HG02970 (cell line): ENCODE measurements around the gene ABLIM1.

Experiments
- ATAC-seq: cut with Tn5 transposase; IDR thresholded peaks from one replicate; pipeline ENCODE4 v1.9.1; 2021; ENCODE audit warnings: mild to moderate bottlenecking, moderate library complexity, moderate number of reproducible peaks; ENCODE audit not compliant: unreplicated experiment, low FRiP score

ABLIM1 gene

DNA sequence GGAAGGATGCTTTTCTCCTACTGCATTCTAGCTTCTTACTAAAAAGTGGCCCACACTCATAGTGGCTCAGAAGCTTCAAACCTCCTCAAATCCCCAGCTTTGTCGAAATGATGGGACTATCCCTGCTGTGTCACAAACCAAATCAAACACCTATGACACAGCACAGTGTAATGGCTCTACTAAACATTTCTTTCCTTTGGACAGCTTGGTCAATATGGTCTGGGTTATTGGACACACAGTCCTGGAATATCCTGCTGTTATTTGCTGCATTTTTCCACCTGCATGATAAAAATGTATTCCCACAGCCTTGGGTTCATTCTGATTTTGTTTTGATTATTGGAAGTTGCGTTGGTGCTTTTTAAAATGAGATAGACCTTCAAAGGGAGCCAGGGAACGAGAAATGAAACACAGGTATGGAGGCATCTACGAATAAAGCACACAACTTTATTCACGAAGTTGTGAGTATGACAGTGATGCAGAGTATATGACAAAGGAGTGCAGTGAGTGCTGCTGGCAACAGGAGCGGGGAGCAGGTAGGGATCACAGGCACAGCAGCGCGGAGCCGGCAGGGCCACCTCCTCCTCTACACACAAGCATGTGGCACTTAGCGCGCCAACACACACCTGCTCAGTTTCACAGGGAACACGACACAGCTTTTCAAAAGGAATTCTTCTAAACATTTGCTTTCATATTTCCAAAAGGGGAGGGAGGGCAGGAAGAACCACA, 227.2 kb downstream of the ABLIM1 start:
- no peak for ATAC-seq

DNA sequence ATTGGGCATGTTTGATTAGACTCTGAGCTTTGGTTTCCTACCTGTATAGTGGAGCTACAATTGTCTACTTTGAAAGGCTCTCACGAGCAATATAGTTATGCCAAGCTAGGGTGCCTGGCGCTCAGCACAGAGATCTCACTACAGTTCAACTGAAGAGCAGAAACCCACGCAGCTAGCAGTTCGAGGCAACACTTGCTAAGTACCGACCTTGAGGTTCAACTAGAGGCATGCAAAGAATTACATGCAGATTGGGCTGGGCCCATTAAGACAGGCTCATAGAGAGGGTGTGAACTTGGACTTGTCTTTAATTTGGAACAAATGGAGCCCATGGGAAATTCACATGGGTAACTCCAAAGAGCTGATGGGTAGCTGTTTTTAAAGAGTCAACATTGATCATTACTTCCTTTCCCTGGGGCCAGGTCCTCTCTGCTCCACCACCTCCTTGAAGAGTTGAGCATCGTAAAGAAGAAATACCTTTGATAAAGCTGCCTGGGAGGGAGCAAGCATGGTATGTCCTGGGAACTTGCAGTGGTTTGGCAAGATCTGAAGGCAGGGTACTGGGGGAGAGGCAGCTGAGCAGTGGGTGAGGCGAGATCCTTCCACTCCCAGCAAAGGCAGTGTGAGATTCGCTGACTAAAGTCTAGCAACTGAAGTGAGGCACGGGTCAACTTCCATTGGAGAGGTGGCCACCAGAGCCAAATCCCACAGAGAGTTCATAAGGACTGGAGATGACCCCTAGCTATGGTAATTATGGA, 228.3 kb downstream of the ABLIM1 start:
- no peak for ATAC-seq

- no peak for ATAC-seq
Measured at GRCh38 chr10:114427124-114427852, 230.8 kb downstream of the ABLIM1 start.

DNA sequence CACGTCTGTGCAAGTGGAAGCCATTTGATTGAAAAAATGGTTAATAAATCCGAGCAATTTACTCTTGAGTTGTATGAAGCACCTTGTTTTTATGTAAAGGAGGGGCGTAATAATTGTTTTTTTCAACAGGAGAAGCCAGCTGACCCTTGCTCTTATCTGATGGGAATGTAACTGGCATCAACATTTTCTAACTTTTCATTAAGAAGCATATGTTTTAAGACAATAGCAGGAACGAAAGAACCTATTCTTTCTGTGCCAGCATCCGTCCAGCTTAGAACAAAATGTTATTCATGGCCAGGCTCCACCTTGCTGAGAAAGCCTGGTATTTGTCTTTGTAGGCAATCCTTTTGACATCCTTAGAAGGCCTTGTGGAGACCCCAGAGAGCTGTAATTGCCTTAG, 231.6 kb downstream of the ABLIM1 start:
- ATAC-seq, result no peak

- ATAC-seq, result no peak
Measured at GRCh38 chr10:114420811-114421485, 237.1 kb downstream of the ABLIM1 start.

- ATAC-seq, result no peak
Measured at GRCh38 chr10:114418109-114418508, 240.0 kb downstream of the ABLIM1 start.

DNA sequence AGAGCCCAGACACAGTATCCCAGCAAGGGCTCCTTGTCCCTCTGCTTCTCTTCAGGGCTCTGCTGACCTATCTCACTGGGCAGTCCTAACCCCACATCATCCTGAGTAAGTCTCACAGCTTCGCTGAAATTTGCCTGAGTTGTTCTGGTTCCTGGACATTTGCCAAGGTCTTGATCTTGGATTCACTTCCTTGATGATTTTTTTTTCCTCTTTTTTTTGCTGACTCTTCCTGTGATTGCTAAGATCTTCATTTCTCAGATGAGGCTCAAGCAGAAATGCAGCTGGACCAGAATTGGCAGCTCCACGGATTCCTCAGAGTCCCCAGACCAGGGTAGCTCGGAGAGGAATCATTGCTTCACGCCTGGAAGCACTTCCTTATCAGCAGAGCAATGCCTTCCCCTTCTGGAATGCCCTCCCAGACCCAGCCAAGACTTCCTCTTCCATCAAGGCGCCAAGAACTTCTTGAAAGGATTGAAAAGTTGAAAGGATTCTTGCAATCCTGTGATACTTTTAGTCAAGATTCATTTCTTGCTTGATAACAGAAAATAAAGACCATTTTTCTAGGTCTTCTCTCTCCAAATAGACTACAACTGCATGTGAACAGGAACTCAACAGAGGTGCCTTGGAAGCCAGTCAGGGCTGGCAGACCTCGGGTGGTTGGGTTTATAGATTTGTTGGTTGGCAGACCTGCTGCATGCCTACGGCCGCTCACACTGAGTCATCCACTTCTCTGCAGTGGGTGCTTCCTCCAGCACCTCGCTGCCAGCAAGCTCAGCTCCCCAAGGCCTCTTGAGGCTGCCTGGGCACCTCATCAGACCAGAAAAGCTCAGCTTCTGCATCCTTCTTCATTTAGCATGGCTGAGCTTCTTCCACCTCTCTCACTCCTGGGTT, 244.9 kb downstream of the ABLIM1 start:
- no peak for ATAC-seq

DNA sequence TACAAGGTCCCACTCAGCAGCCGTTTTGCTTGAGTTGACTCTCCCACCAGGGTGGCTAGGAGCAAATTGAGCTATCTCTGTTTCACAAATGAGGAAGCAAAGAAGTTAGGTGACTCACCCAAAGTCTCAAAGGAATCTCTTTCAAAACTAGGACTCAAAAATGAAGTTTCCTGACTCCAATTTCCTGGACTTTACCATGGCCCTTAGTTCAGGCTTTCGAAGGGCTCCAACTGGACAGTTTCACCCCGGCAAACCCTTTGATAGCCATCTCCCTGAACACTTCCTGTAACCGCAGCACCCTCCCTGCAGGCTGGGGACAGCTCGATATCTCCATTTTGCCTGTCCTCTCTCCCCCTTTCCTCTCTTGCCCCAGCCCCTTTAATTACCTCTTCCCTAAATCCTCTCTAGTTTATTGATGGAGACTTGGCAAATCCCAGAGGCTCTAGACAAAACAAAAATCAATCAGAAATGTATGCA, 249.1 kb downstream of the ABLIM1 start:
- ATAC-seq, result no peak

GRCh38 chr10:114408112-114408967, 249.7 kb downstream of the ABLIM1 start:
- no peak for ATAC-seq

DNA sequence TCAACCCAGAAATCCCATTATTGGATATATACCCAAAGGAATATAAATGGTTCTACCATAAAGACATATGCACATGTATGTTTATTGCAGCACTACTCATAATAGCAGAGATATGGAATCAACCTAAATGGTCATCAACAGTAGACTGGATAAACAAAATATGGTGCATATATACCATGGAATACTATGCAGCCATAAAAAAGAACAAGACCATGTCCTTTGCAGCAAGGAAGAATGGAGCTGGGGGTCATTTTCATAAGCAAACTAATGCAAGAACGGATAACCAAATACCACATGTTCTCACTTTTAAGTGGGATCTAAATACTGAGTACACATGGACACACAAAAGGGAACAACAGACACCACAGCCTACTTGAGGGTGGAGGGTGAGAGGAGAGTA, 251.6 kb downstream of the ABLIM1 start:
- ATAC-seq, result no peak

GRCh38 chr10:114405011-114405350, 253.1 kb downstream of the ABLIM1 start:
- no peak for ATAC-seq

- no peak for ATAC-seq
Measured at GRCh38 chr10:114404171-114405010, 253.7 kb downstream of the ABLIM1 start, which contains the start of gene AFAP1L2. Gene AFAP1L2 (minus strand): TSS chr10:114404502. CDS start chr10:114404455, 47 bp downstream.

- no peak for ATAC-seq
Measured at GRCh38 chr10:114403541-114404161, 254.4 kb downstream of the ABLIM1 start.

DNA sequence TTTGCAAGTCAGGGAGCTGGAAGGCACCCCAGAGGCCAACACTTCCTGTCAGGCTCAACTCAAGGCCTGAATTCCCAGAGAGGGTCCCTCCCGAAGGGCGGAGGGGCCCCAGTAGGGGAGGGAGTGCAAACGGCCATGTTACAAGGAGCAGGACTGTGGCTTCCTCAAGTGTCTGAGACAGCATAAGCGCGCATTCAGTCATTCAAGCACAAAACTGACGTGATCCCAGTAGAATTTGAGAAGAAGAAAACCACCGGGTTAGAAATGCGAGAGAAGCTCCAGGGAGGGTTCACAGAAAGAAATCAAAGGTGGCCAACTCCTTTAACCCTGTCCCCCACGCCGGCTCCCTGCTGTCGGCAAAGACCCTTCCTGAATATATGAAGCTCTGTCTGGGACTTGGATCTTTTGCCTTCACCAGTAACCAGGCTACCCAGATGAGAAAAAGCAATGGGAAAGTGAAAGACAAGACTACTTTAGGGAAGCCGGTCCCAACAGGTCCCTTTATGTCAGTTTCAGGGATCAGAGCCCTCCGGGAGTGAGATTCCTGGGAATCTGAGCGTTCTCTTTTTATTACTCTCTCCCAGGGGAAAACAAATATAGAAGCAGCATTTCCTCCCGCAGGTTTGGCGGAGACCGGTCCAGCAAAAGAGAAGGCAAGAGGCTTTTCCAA, 255.1 kb downstream of the ABLIM1 start:
- no peak for ATAC-seq

DNA sequence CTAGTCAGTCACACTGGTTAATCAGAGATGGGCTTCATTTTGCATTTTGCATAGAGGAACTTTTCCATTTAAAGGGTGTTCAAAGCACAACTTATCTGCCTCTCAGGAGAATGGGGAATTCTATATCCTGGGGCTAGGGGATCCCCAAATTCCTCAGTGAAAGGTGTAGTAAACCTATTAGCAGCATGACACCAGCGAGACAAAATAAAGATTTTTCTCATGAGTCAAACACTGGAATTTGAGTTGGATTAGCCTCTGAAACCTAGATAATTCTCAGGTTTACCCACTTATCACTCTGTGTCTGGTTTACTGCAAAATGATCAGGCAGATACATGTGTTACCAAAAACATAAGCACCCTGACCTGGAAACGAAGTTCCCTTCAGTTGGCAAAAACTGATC, 255.8 kb downstream of the ABLIM1 start:
- ATAC-seq, result no peak

DNA sequence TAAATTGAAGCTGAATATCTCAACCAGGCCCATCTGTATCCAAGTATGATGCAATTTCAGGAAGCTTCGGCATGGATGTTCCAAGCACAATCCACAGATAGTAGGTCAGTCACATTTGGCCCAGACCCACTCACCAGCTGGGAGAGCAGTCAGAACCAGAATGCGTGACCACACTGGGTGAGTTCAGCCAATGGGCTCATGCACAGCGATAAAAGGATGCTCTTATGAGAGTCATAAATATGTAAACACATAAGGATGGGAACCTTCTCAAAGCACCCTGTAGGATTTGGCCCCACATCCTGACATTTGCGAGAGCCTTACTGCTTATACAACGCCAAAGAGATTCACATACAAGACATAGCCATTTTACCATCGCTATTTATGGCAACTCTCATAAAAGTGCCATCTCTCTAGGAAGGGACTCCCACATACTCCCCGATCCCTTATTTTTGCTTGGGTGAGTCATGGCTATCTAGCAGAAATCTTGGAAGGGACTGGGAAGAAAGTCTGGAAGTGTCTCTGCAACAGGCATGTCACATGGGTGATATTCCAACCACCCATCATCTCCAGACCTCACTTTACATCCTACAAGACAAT, 256.8 kb downstream of the ABLIM1 start:
- no peak for ATAC-seq

- ATAC-seq, result no peak
Measured at GRCh38 chr10:114400091-114400490, 258.0 kb downstream of the ABLIM1 start.
